Panc1 (cell line): ENCODE measurements around the gene PTER. TPM values are rescaled to one million over a fixed set of nuclear protein-coding genes. Genes with fewer than 3 reads are reported as not detected.
A peak's percentile ranks its signal among the peaks of the same experiment; 100 is the strongest.

ENCODE experiments used
- ATAC-seq: fragments of 200-7000 bp; cut with Tn5 transposase; 2 replicates; pipeline ENCODE4 v1.9.1; 2020; ENCODE audit warnings: mild to moderate bottlenecking, moderate library complexity
- BruUV-seq: library from RNA; stranded (reverse); fragments of 400-500 nt; replicated peaks from 2 replicates; lab custom pipeline; 2021; lab: Mats Ljungman, UMichigan
- CTCF ChIA-PET: fragments of 300-600 bp; sonication (Branson Sonifier 250); formaldehyde crosslinking; loops from one replicate; lab custom pipeline; 2022; ENCODE audit warnings: antibody characterized with exemption; lab: Charles Lee
- POLR2A ChIA-PET: fragments of 300-600 bp; sonication (Branson Sonifier 250); formaldehyde crosslinking; loops from one replicate; lab custom pipeline; 2022; ENCODE audit warnings: antibody characterized with exemption; lab: Charles Lee
- DNase-seq: peaks from one replicate; pipeline ENCODE4 v3.0.0-alpha.2; 2010; ENCODE audit warnings: low read depth, low spot score
- H3K27ac ChIP-seq: 2 replicates; pipeline ENCODE4 v1.5.1; 2011; ENCODE audit warnings: mild to moderate bottlenecking, low read length, inconsistent platforms
- H3K27me3 ChIP-seq: fragments of 200-500 bp; sonication (Bioruptor generic); 2 replicates; pipeline ENCODE4 v1.6.0; 2014; ENCODE audit warnings: low read length, inconsistent platforms; ENCODE audit not compliant: control insufficient read depth, insufficient read depth
- H3K36me3 ChIP-seq: fragments of 200-500 bp; sonication (Bioruptor generic); 2 replicates; pipeline ENCODE4 v1.5.1; 2014; ENCODE audit warnings: inconsistent platforms, mild to moderate bottlenecking, low read length, moderate library complexity; ENCODE audit not compliant: control insufficient read depth, insufficient read depth
- H3K4me1 ChIP-seq: 2 replicates; pipeline ENCODE4 v1.5.1; 2011; ENCODE audit warnings: inconsistent platforms, mild to moderate bottlenecking, low read length, moderate library complexity; ENCODE audit not compliant: control insufficient read depth, insufficient read depth
- H3K4me3 ChIP-seq, 2 experiments: 2 replicates each; pipeline ENCODE4 v1.5.1; 2011 to 2012; ENCODE audit warnings: low read depth in 2 of 2, low read length in 2 of 2, mild to moderate bottlenecking in 2 of 2, inconsistent platforms in 1 of 2, moderate library complexity in 1 of 2
- H3K9me3 ChIP-seq: fragments of 200-500 bp; sonication (Bioruptor generic); 2 replicates; pipeline ENCODE4 v1.5.1; 2014; ENCODE audit warnings: low read depth, mild to moderate bottlenecking, inconsistent platforms, low read length, moderate library complexity; ENCODE audit not compliant: control insufficient read depth, insufficient read depth
- POLR2AphosphoS5 ChIP-seq: IDR thresholded peaks from 2 replicates; pipeline ENCODE4 v1.6.1; 2012; ENCODE audit warnings: mild to moderate bottlenecking, low read depth, low read length, moderate library complexity
- SIN3A ChIP-seq: IDR thresholded peaks from 2 replicates; pipeline ENCODE4 v1.6.1; 2012; ENCODE audit warnings: low read depth, mild to moderate bottlenecking, low read length, moderate library complexity, borderline replicate concordance; ENCODE audit not compliant: insufficient read depth
- TCF7L2 ChIP-seq: IDR thresholded peaks from 2 replicates; pipeline ENCODE4 v1.6.1; 2011; ENCODE audit warnings: mild to moderate bottlenecking, low read depth, low read length, inconsistent platforms
- in situ Hi-C: cut with HindIII; loops from 2 replicates; pipeline ENCODE4 v1.10.0; 2016; ENCODE audit warnings: low sequenced_read_pairs, low pct_unique_long_range_greater_than_20kb
- intact Hi-C: fragments of 100-400 bp; cut with micrococcal nuclease; formaldehyde crosslinking; loops from one replicate; pipeline ENCODE4 v1.10.0; 2022; ENCODE audit not compliant: unreplicated experiment
- total RNA-seq: library from RNA; stranded (reverse); gene quantifications from one replicate; pipeline ENCODE4 v1.2.1, GENCODE V29; 2021; ENCODE audit not compliant: unreplicated experiment
- TF ChIP-seq, protein P1 (sequence below), 2 experiments: IDR thresholded peaks; 2 replicates each; pipeline ENCODE4 v1.6.1; 2011 to 2012; ENCODE audit warnings: low read depth in 2 of 2, control low read depth in 1 of 2, low read length in 1 of 2, mild to moderate bottlenecking in 1 of 2, moderate library complexity in 1 of 2; ENCODE audit not compliant: insufficient read depth in 1 of 2
- TF ChIP-seq, protein P2 (sequence below): fragments of 450-650 bp; IDR thresholded peaks from 2 replicates; pipeline ENCODE4 v1.5.1; 2017; ENCODE audit warnings: mild to moderate bottlenecking

PTER gene
- total RNA-seq, 1 experiment from 2014 or later, result 8.8 TPM

DNA sequence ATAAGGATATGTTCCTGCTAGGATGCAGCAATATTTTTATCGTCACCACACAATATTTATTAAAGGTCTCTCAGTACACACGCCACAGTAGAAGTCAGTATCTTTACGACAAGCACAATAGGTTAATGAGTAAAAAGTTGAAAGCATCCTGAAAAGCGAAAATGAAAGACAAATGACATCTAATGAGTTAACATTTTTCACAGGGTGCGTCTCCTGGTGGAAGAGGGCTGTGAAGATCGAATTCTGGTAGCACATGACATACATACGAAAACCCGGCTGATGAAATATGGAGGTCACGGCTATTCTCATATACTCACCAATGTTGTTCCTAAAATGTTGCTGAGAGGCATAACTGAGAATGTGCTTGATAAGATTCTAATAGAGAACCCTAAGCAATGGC, 74.0 kb downstream of the PTER start:
- no peaks in the 10 kb centered on the region for H3K36me3 ChIP-seq
- no peak for ATAC-seq
- in situ Hi-C loops (no loop called here), intact Hi-C loops (no loop called here)
- H3K4me3 ChIP-seq, result no peak overlapping the region
- H3K27me3 ChIP-seq, result no peaks in the 10 kb centered on the region
- no peaks in the 10 kb centered on the region for H3K9me3 ChIP-seq
- H3K27ac ChIP-seq, result no peak overlapping the region
- no peak for DNase-seq
- no peak for TF ChIP-seq TCF7L2
- no peak for TF ChIP-seq POLR2AphosphoS5
- TF ChIP-seq SIN3A, result no peak
- TF ChIP-seq, protein P1, sequence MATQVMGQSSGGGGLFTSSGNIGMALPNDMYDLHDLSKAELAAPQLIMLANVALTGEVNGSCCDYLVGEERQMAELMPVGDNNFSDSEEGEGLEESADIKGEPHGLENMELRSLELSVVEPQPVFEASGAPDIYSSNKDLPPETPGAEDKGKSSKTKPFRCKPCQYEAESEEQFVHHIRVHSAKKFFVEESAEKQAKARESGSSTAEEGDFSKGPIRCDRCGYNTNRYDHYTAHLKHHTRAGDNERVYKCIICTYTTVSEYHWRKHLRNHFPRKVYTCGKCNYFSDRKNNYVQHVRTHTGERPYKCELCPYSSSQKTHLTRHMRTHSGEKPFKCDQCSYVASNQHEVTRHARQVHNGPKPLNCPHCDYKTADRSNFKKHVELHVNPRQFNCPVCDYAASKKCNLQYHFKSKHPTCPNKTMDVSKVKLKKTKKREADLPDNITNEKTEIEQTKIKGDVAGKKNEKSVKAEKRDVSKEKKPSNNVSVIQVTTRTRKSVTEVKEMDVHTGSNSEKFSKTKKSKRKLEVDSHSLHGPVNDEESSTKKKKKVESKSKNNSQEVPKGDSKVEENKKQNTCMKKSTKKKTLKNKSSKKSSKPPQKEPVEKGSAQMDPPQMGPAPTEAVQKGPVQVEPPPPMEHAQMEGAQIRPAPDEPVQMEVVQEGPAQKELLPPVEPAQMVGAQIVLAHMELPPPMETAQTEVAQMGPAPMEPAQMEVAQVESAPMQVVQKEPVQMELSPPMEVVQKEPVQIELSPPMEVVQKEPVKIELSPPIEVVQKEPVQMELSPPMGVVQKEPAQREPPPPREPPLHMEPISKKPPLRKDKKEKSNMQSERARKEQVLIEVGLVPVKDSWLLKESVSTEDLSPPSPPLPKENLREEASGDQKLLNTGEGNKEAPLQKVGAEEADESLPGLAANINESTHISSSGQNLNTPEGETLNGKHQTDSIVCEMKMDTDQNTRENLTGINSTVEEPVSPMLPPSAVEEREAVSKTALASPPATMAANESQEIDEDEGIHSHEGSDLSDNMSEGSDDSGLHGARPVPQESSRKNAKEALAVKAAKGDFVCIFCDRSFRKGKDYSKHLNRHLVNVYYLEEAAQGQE (IDR thresholded peaks at IDR 0.05; ENCODE audit: insufficient read depth in 1 of 2, low read depth in 2 of 2, low read length in 1 of 2), result no peak
- TF ChIP-seq, protein P2, sequence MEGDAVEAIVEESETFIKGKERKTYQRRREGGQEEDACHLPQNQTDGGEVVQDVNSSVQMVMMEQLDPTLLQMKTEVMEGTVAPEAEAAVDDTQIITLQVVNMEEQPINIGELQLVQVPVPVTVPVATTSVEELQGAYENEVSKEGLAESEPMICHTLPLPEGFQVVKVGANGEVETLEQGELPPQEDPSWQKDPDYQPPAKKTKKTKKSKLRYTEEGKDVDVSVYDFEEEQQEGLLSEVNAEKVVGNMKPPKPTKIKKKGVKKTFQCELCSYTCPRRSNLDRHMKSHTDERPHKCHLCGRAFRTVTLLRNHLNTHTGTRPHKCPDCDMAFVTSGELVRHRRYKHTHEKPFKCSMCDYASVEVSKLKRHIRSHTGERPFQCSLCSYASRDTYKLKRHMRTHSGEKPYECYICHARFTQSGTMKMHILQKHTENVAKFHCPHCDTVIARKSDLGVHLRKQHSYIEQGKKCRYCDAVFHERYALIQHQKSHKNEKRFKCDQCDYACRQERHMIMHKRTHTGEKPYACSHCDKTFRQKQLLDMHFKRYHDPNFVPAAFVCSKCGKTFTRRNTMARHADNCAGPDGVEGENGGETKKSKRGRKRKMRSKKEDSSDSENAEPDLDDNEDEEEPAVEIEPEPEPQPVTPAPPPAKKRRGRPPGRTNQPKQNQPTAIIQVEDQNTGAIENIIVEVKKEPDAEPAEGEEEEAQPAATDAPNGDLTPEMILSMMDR, result no peak
- ChIA-PET POLR2A (no interaction called here), CTCF (no interaction called here)
- no peaks in the 10 kb centered on the region for H3K4me1 ChIP-seq
- BruUV-seq, result no TSS peak

DNA sequence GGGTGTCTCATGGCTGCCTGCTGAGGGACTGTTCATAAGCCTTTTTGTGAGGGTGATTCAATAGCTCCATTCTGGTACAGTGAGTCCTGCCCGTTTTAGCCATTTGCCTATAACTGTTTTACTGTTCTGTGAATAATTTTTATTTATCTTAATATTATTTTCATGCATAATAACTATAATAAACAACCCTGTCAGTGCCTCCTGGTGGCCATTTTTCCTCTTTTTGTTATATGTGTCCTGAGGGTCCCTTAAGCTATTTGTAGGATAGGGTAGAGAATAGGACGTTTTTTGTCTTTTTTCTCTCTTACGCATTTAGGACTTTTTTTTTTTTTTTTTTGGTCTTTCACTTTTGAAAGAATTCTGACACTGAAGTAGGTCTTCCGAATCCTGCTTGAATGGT, 82.0 kb downstream of the PTER start:
- no peak for ATAC-seq
- CTCF ChIA-PET, result no interaction called here
- Histone ChIP-seq H3K4me3 (no peak overlapping the region), H3K9me3 (no peaks in the 10 kb centered on the region), H3K27ac (no peak overlapping the region), H3K36me3 (no peaks in the 10 kb centered on the region), H3K27me3 (peaks cover 3% of the 10 kb centered on the region; the same call in 1 of the 2 replicates), H3K4me1 (no peaks in the 10 kb centered on the region)
- TF ChIP-seq POLR2AphosphoS5, result no peak
- TF ChIP-seq, protein P2, result peak; percentile 15; the same call in 1 of the 2 replicates
- in situ Hi-C loops (no loop called here), intact Hi-C loops (no loop called here)
- DNase-seq, result no peak
- POLR2A ChIA-PET, result no interaction called here
- no TSS peak for BruUV-seq
